ENCODE data around the gene PAPSS2. TPM values are rescaled to one million over a fixed set of nuclear protein-coding genes. Genes with fewer than 3 reads are reported as not detected.
"Not testable (repeated sequence)": the region's sequence is repeated elsewhere in the genome, so short reads cannot be mapped to it uniquely, and the experiment has no call there.

Gene PAPSS2
- total RNA-seq, 1 donor: 96.9 TPM

GRCh38 chr10:87642486-87642885, 17.2 kb upstream of the PAPSS2 start:
- no peak overlapping the region for H3K4me3 ChIP-seq (ENCODE audit: low read depth, low read length)
- no peak for DNase-seq (ENCODE audit: low read depth)
- TF ChIP-seq, protein P1, sequence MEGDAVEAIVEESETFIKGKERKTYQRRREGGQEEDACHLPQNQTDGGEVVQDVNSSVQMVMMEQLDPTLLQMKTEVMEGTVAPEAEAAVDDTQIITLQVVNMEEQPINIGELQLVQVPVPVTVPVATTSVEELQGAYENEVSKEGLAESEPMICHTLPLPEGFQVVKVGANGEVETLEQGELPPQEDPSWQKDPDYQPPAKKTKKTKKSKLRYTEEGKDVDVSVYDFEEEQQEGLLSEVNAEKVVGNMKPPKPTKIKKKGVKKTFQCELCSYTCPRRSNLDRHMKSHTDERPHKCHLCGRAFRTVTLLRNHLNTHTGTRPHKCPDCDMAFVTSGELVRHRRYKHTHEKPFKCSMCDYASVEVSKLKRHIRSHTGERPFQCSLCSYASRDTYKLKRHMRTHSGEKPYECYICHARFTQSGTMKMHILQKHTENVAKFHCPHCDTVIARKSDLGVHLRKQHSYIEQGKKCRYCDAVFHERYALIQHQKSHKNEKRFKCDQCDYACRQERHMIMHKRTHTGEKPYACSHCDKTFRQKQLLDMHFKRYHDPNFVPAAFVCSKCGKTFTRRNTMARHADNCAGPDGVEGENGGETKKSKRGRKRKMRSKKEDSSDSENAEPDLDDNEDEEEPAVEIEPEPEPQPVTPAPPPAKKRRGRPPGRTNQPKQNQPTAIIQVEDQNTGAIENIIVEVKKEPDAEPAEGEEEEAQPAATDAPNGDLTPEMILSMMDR (IDR thresholded peaks at IDR 0.05; ENCODE audit: insufficient read depth, low read length): no peak

- TF ChIP-seq, protein P1 (IDR thresholded peaks at IDR 0.05; ENCODE audit: insufficient read depth, low read length): no peak
- DNase-seq (ENCODE audit: low read depth): no peak
- H3K4me3 ChIP-seq (ENCODE audit: low read depth, low read length): no peak overlapping the region
Observed at GRCh38 chr10:87642988-87643387, 16.7 kb upstream of the PAPSS2 start.

GRCh38 chr10:87643920-87644319, 15.8 kb upstream of the PAPSS2 start:
- DNase-seq (ENCODE audit: low read depth): no peak
- TF ChIP-seq, protein P1 (IDR thresholded peaks at IDR 0.05; ENCODE audit: insufficient read depth, low read length): no peak
- H3K4me3 ChIP-seq (ENCODE audit: low read depth, low read length): no peak overlapping the region

DNA sequence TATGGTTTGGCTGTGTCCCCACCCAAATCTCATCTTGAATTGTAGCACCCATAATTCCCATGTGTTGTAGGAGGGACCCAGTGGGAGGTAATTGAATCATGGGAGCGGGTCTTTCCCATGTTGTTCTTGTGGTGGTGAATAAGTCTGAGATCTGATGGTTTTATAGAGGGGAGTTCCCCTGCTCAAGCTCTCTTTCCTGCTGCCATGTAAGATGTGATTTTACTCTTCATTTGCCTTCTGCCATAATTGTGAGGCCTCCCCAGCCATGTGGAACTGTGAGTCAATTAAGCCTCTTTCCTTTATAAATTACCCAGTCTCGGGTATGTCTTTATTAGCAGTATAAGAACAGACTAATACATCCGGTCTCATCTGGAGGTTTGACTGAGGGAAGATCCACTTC, 15.2 kb upstream of the PAPSS2 start:
- not testable (repeated sequence) for H3K4me3 ChIP-seq (ENCODE audit: low read depth, low read length); DNase-seq (ENCODE audit: low read depth)

DNA sequence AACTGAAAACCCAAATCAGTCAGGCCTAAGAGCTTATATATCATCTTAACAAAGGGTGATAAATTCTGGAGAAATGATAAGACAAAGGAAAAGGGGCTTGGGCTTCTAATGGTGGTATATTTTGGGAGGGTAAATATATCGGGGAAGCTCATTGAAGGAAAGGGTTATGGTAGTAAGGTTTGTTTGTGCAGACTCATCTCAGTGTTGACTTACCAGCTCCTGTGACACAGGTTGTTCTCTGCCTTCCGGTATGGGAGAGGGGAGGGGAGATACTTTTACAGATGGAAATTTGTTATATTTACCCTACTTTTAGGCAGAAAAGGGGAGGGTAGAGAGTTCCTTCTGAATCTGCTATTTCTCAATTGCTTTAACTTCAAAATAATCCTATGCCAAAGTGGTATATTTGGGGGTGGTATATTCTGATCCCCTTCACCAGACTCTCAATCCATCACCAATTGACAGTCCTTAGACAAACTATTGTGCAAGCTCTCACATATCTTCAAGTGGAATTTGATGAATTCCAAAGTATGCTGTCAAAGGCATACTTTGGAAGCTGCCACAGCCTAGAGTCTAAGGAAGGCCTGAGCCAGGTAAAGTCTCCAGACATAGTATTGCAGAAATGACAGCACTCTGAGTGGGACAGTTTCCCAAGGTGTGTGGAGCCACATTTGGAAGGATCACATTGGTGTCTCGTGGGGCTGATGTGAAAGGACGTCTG, 13.3 kb upstream of the PAPSS2 start:
- no peak overlapping the region for H3K4me3 ChIP-seq (ENCODE audit: low read depth, low read length)
- TF ChIP-seq, protein P1 (IDR thresholded peaks at IDR 0.05; ENCODE audit: insufficient read depth, low read length): no peak
- no peak for DNase-seq (ENCODE audit: low read depth)

- no peak overlapping the region for H3K4me3 ChIP-seq (ENCODE audit: low read depth, low read length)
- TF ChIP-seq, protein P1 (IDR thresholded peaks at IDR 0.05; ENCODE audit: insufficient read depth, low read length): no peak
- DNase-seq (ENCODE audit: low read depth): peak; percentile 9
Observed at GRCh38 chr10:87646935-87647334, 12.7 kb upstream of the PAPSS2 start.

DNA sequence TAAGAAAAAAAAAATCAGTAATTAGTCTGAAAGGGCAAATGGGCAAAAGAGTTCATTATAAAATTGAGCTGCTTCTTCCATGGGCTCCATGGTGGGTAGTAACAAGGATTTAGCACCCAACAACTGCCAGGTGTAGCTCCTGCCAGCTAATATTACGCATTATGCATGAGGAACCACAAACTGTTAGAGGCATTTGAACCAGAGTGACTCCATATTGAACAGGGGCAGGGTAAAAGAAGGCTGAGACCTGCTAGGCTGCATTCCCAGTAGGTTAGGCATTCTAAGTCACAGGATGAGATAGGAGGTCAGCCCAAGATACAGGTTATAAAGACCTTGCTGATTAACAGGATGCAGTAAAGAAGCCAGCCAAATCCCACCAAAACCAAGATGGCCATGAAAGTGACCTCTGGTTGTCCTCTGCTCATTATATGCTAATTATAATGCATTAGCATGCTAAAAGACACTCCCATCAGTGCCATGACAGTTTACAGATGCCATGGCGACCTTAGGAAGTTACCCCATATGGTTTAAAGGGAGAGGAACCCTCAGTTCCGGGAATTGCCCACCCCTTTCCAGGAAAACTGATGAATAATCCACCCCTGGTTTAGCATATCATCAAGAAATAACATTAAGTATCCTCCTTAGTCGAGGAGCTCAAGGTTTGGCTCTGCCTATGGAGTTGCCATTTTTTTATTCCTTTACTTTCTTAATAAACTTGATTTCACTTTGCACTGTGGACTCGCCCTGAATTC, 8.7 kb upstream of the PAPSS2 start:
- DNase-seq (ENCODE audit: low read depth): no peak
- H3K4me3 ChIP-seq (ENCODE audit: low read depth, low read length): no peak overlapping the region
- TF ChIP-seq, protein P1 (IDR thresholded peaks at IDR 0.05; ENCODE audit: insufficient read depth, low read length): no peak

Data from fibroblast of the aortic adventitia (primary cell).